ENCODE data around the gene TRIM21. TPM values are rescaled to one million over a fixed set of nuclear protein-coding genes. Genes with fewer than 3 reads are reported as not detected.

The TRIM21 gene
- polyA plus RNA-seq (2013, experiment 1 of 2), result 23.8 TPM
- polyA plus RNA-seq (2013, experiment 2 of 2), result 25.4 TPM

- H3K4me3 ChIP-seq (ENCODE audit: low read length), result peak within 1 kb of the TSS; percentile 38
- H2BK120ac ChIP-seq (ENCODE audit: low read depth, low read length), result no peak within 1 kb of the TSS
- H4K8ac ChIP-seq (ENCODE audit: low read depth, low read length), result no peak within 1 kb of the TSS
- DNase-seq, result peak; percentile 92
- H4K5ac ChIP-seq (ENCODE audit: low read length), result no peak within 1 kb of the TSS
- H3K36me3 ChIP-seq (ENCODE audit: control insufficient read depth, insufficient read depth, low read length), result peaks cover 1% of the 10 kb centered on the region
- H3K79me1 ChIP-seq (ENCODE audit: low read length), result peaks cover 2% of the 10 kb centered on the region
- no CpG with 5 or more reads among the region's 13 CpGs for WGBS (ENCODE audit: extremely low coverage, insufficient coverage, low lambda C conversion rate)
- peak within 1 kb of the TSS; percentile 80 for H3K56ac ChIP-seq (ENCODE audit: low read length)
- H2AK5ac ChIP-seq (ENCODE audit: low read length), result peak within 1 kb of the TSS; percentile 58
- H3K4ac ChIP-seq (ENCODE audit: low read depth, low read length), result no peak within 1 kb of the TSS
- H3K18ac ChIP-seq (ENCODE audit: low read length), result no peak within 1 kb of the TSS
- peak within 1 kb of the TSS; percentile 21 for H3K4me2 ChIP-seq (ENCODE audit: low read length)
- no peaks in the 10 kb centered on the region for H3K27me3 ChIP-seq (ENCODE audit: insufficient read depth, low read length, poor library complexity)
- H3K4me1 ChIP-seq (ENCODE audit: control insufficient read depth, low read depth, low read length), result peaks cover 3% of the 10 kb centered on the region
- no peaks in the 10 kb centered on the region for H3K79me2 ChIP-seq (ENCODE audit: control insufficient read depth, insufficient read depth, low read length)
- H3K9ac ChIP-seq (ENCODE audit: low read length), result peak within 1 kb of the TSS; percentile 63
- no peak within 1 kb of the TSS for H3K27ac ChIP-seq (ENCODE audit: low read depth, low read length)
- H2BK15ac ChIP-seq (replicated peaks; ENCODE audit: low read depth), result no peak within 1 kb of the TSS
- H2BK5ac ChIP-seq (ENCODE audit: low read length), result no peak within 1 kb of the TSS
- no peak within 1 kb of the TSS for H3K23ac ChIP-seq (ENCODE audit: low read length)
These were observed at the start of gene TRIM21 for GRCh38 chr11:4393209-4393857. TRIM21 (minus strand) TSS chr11:4393702; CDS start chr11:4390409, 3,293 bp downstream.

GRCh38 chr11:4441515-4441914 is 48.0 kb upstream of the TRIM21 start:
- H3K23ac ChIP-seq (ENCODE audit: low read length), result no peak overlapping the region
- no peak overlapping the region for H3K4me2 ChIP-seq (ENCODE audit: low read length)
- no peak overlapping the region for H2BK15ac ChIP-seq (replicated peaks; ENCODE audit: low read depth)
- no peaks in the 10 kb centered on the region for H3K79me2 ChIP-seq (ENCODE audit: control insufficient read depth, insufficient read depth, low read length)
- H3K4ac ChIP-seq (ENCODE audit: low read depth, low read length), result no peak overlapping the region
- no CpG with 5 or more reads among the region's 3 CpGs for WGBS (ENCODE audit: extremely low coverage, insufficient coverage, low lambda C conversion rate)
- no peaks in the 10 kb centered on the region for H3K27me3 ChIP-seq (ENCODE audit: insufficient read depth, low read length, poor library complexity)
- H3K27ac ChIP-seq (ENCODE audit: low read depth, low read length), result no peak overlapping the region
- H3K56ac ChIP-seq (ENCODE audit: low read length), result no peak overlapping the region
- no peak overlapping the region for H4K8ac ChIP-seq (ENCODE audit: low read depth, low read length)
- no peaks in the 10 kb centered on the region for H3K79me1 ChIP-seq (ENCODE audit: low read length)
- H3K9ac ChIP-seq (ENCODE audit: low read length), result no peak overlapping the region
- no peaks in the 10 kb centered on the region for H3K4me1 ChIP-seq (ENCODE audit: control insufficient read depth, low read depth, low read length)
- no peak overlapping the region for H3K18ac ChIP-seq (ENCODE audit: low read length)
- no peaks in the 10 kb centered on the region for H3K36me3 ChIP-seq (ENCODE audit: control insufficient read depth, insufficient read depth, low read length)
- no peak overlapping the region for H2BK5ac ChIP-seq (ENCODE audit: low read length)
- H4K5ac ChIP-seq (ENCODE audit: low read length), result no peak overlapping the region
- no peak overlapping the region for H2BK120ac ChIP-seq (ENCODE audit: low read depth, low read length)
- no peak overlapping the region for H3K4me3 ChIP-seq (ENCODE audit: low read length)
- no peak overlapping the region for H2AK5ac ChIP-seq (ENCODE audit: low read length)
- DNase-seq, result no peak

GRCh38 chr11:4436411-4436810 is 42.9 kb upstream of the TRIM21 start:
- Histone ChIP-seq H4K8ac (ENCODE audit: low read depth, low read length) (no peak overlapping the region), H3K18ac (ENCODE audit: low read length) (no peak overlapping the region), H3K4me3 (ENCODE audit: low read length) (no peak overlapping the region), H2BK5ac (ENCODE audit: low read length) (no peak overlapping the region), H3K36me3 (ENCODE audit: control insufficient read depth, insufficient read depth, low read length) (no peaks in the 10 kb centered on the region), H2AK5ac (ENCODE audit: low read length) (no peak overlapping the region), H3K79me1 (ENCODE audit: low read length) (no peaks in the 10 kb centered on the region), H3K4me1 (ENCODE audit: control insufficient read depth, low read depth, low read length) (no peaks in the 10 kb centered on the region), H3K27me3 (ENCODE audit: insufficient read depth, low read length, poor library complexity) (no peaks in the 10 kb centered on the region), H3K23ac (ENCODE audit: low read length) (no peak overlapping the region), H3K56ac (ENCODE audit: low read length) (no peak overlapping the region), H2BK120ac (ENCODE audit: low read depth, low read length) (no peak overlapping the region), H3K27ac (ENCODE audit: low read depth, low read length) (no peak overlapping the region), H3K4ac (ENCODE audit: low read depth, low read length) (no peak overlapping the region), H4K5ac (ENCODE audit: low read length) (no peak overlapping the region), H3K79me2 (ENCODE audit: control insufficient read depth, insufficient read depth, low read length) (no peaks in the 10 kb centered on the region), H2BK15ac (replicated peaks; ENCODE audit: low read depth) (no peak overlapping the region), H3K4me2 (ENCODE audit: low read length) (no peak overlapping the region), H3K9ac (ENCODE audit: low read length) (no peak overlapping the region)
- no peak for DNase-seq
- WGBS (ENCODE audit: extremely low coverage, insufficient coverage, low lambda C conversion rate), result no CpG with 5 or more reads among the region's 1 CpG

GRCh38 chr11:4433856-4434255 is 40.4 kb upstream of the TRIM21 start:
- no CpG with 5 or more reads among the region's 2 CpGs for WGBS (ENCODE audit: extremely low coverage, insufficient coverage, low lambda C conversion rate)
- no peak overlapping the region for H3K4me3 ChIP-seq (ENCODE audit: low read length)
- no peak overlapping the region for H3K18ac ChIP-seq (ENCODE audit: low read length)
- no peaks in the 10 kb centered on the region for H3K27me3 ChIP-seq (ENCODE audit: insufficient read depth, low read length, poor library complexity)
- no peak overlapping the region for H4K5ac ChIP-seq (ENCODE audit: low read length)
- no peaks in the 10 kb centered on the region for H3K79me1 ChIP-seq (ENCODE audit: low read length)
- H2BK15ac ChIP-seq (replicated peaks; ENCODE audit: low read depth), result no peak overlapping the region
- no peaks in the 10 kb centered on the region for H3K36me3 ChIP-seq (ENCODE audit: control insufficient read depth, insufficient read depth, low read length)
- H4K8ac ChIP-seq (ENCODE audit: low read depth, low read length), result no peak overlapping the region
- no peak overlapping the region for H3K56ac ChIP-seq (ENCODE audit: low read length)
- H2BK5ac ChIP-seq (ENCODE audit: low read length), result no peak overlapping the region
- no peaks in the 10 kb centered on the region for H3K79me2 ChIP-seq (ENCODE audit: control insufficient read depth, insufficient read depth, low read length)
- H3K4me2 ChIP-seq (ENCODE audit: low read length), result no peak overlapping the region
- H3K4ac ChIP-seq (ENCODE audit: low read depth, low read length), result no peak overlapping the region
- no peak overlapping the region for H3K27ac ChIP-seq (ENCODE audit: low read depth, low read length)
- no peak for DNase-seq
- no peak overlapping the region for H3K23ac ChIP-seq (ENCODE audit: low read length)
- no peaks in the 10 kb centered on the region for H3K4me1 ChIP-seq (ENCODE audit: control insufficient read depth, low read depth, low read length)
- H2AK5ac ChIP-seq (ENCODE audit: low read length), result no peak overlapping the region
- no peak overlapping the region for H3K9ac ChIP-seq (ENCODE audit: low read length)
- H2BK120ac ChIP-seq (ENCODE audit: low read depth, low read length), result no peak overlapping the region

GRCh38 chr11:4430051-4430450 is 36.5 kb upstream of the TRIM21 start:
- H2BK120ac ChIP-seq (ENCODE audit: low read depth, low read length), result no peak overlapping the region
- H3K79me2 ChIP-seq (ENCODE audit: control insufficient read depth, insufficient read depth, low read length), result no peaks in the 10 kb centered on the region
- no peak overlapping the region for H4K8ac ChIP-seq (ENCODE audit: low read depth, low read length)
- no peak overlapping the region for H3K18ac ChIP-seq (ENCODE audit: low read length)
- no peak overlapping the region for H3K4me2 ChIP-seq (ENCODE audit: low read length)
- DNase-seq, result no peak
- no peak overlapping the region for H2AK5ac ChIP-seq (ENCODE audit: low read length)
- no peak overlapping the region for H2BK15ac ChIP-seq (replicated peaks; ENCODE audit: low read depth)
- no peaks in the 10 kb centered on the region for H3K27me3 ChIP-seq (ENCODE audit: insufficient read depth, low read length, poor library complexity)
- H3K4ac ChIP-seq (ENCODE audit: low read depth, low read length), result no peak overlapping the region
- no peak overlapping the region for H3K4me3 ChIP-seq (ENCODE audit: low read length)
- WGBS (ENCODE audit: extremely low coverage, insufficient coverage, low lambda C conversion rate), result no CpG with 5 or more reads among the region's 4 CpGs
- H4K5ac ChIP-seq (ENCODE audit: low read length), result no peak overlapping the region
- no peak overlapping the region for H3K56ac ChIP-seq (ENCODE audit: low read length)
- no peaks in the 10 kb centered on the region for H3K4me1 ChIP-seq (ENCODE audit: control insufficient read depth, low read depth, low read length)
- no peak overlapping the region for H3K23ac ChIP-seq (ENCODE audit: low read length)
- H3K9ac ChIP-seq (ENCODE audit: low read length), result no peak overlapping the region
- no peak overlapping the region for H2BK5ac ChIP-seq (ENCODE audit: low read length)
- no peaks in the 10 kb centered on the region for H3K79me1 ChIP-seq (ENCODE audit: low read length)
- no peaks in the 10 kb centered on the region for H3K36me3 ChIP-seq (ENCODE audit: control insufficient read depth, insufficient read depth, low read length)
- H3K27ac ChIP-seq (ENCODE audit: low read depth, low read length), result no peak overlapping the region

- H3K79me2 ChIP-seq (ENCODE audit: control insufficient read depth, insufficient read depth, low read length), result no peaks in the 10 kb centered on the region
- no peak overlapping the region for H2BK5ac ChIP-seq (ENCODE audit: low read length)
- no peaks in the 10 kb centered on the region for H3K36me3 ChIP-seq (ENCODE audit: control insufficient read depth, insufficient read depth, low read length)
- no peaks in the 10 kb centered on the region for H3K79me1 ChIP-seq (ENCODE audit: low read length)
- no peak overlapping the region for H4K5ac ChIP-seq (ENCODE audit: low read length)
- H3K4me2 ChIP-seq (ENCODE audit: low read length), result no peak overlapping the region
- H3K4me1 ChIP-seq (ENCODE audit: control insufficient read depth, low read depth, low read length), result no peaks in the 10 kb centered on the region
- no peak overlapping the region for H3K4me3 ChIP-seq (ENCODE audit: low read length)
- H3K56ac ChIP-seq (ENCODE audit: low read length), result no peak overlapping the region
- no peak overlapping the region for H4K8ac ChIP-seq (ENCODE audit: low read depth, low read length)
- H2BK120ac ChIP-seq (ENCODE audit: low read depth, low read length), result no peak overlapping the region
- no peaks in the 10 kb centered on the region for H3K27me3 ChIP-seq (ENCODE audit: insufficient read depth, low read length, poor library complexity)
- no peak overlapping the region for H3K9ac ChIP-seq (ENCODE audit: low read length)
- no peak overlapping the region for H3K18ac ChIP-seq (ENCODE audit: low read length)
- no CpG with 5 or more reads among the region's 8 CpGs for WGBS (ENCODE audit: extremely low coverage, insufficient coverage, low lambda C conversion rate)
- no peak overlapping the region for H2AK5ac ChIP-seq (ENCODE audit: low read length)
- no peak overlapping the region for H2BK15ac ChIP-seq (replicated peaks; ENCODE audit: low read depth)
- no peak overlapping the region for H3K4ac ChIP-seq (ENCODE audit: low read depth, low read length)
- no peak overlapping the region for H3K23ac ChIP-seq (ENCODE audit: low read length)
- H3K27ac ChIP-seq (ENCODE audit: low read depth, low read length), result no peak overlapping the region
- DNase-seq, result no peak
These were observed 24.9 kb upstream of the TRIM21 start for GRCh38 chr11:4418403-4418802.

Measured in mesendoderm (in vitro differentiated cells).